HG02571 (cell line): ENCODE data around the gene SLC38A3.

ENCODE experiments used
- ATAC-seq: cut with Tn5 transposase; IDR thresholded peaks from one replicate; pipeline ENCODE4 v1.9.1; 2021; ENCODE audit warnings: mild to moderate bottlenecking, moderate library complexity; ENCODE audit not compliant: unreplicated experiment

SLC38A3 gene

DNA sequence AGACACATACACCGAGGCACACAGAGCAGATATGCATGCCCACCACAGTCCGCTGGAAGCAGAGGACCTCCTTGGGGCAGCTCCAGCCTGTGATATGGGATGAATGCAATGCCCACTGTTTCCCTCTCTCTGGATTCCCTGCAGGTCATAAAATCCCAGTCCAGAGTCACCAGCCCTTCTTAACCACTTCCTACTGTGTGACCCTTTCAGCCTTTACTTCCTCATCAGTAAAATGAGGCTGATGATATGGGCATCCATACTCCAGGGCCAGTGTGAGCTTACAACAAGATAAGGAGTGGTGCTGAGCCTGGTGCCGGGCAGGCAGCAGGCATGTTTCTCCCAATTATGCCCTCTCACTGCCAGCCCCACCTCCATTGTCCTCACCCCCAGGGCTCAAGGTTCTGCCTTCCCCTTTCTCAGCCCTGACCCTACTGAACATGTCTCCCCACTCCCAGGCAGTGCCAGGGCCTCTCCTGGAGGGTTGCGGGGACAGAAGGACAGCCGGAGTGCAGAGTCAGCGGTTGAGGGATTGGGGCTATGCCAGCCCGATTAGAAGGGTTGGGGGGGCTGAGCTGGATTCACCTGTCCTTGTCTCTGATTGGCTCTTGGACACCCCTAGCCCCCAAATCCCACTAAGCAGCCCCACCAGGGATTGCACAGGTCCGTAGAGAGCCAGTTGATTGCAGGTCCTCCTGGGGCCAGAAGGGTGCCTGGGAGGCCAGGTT, 14.0 kb upstream of the SLC38A3 start, which contains the start of gene GNAT1:
TSS of gene GNAT1 (plus strand) at position 675 of the 725 bp plus-strand sequence. CDS start 116 bp downstream, outside the sequence.
- no peak for ATAC-seq

DNA sequence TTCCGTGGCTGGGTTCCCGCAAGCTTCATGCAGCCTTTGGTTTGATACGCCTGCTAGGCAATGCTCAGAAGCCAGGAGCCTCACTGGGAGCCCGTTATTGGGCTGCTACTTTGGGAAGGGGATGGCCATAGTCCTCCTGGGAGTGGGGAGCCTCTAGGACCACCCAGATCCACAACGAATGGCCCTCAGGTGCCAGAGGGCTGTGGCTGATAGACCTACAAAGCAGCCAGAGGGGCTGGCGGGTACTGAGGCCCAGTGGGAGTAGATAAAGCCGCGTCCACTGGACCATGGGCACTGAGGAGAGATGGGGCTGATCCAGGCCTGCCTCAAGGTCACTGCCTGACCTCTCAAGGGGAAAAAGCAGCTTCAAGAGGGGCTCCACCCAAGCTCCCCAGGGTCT, 12.9 kb upstream of the SLC38A3 start:
- ATAC-seq, result no peak

DNA sequence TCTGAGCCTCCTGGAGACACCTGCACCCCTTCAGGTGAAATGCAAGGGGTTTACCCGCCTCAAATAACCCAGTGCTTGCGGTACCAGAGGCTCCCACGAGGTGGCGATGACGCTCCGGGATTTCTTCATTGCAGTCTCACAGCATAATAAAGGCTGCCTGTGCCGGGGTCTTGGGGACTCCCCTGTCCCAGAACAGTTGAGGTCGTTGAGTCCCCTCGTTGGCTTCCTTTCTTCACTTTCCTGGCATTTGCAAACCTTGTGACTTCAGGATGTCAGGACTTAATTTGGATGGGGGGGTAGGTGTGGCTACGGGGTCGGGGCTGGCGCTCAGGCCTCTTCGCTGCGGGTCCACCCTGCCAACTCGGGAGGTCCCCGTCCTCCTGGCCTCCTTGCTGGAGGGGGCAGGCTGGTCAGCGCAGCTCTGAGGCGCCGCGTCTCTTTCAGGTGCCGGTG, 12.4 kb upstream of the SLC38A3 start:
- ATAC-seq, result no peak

DNA sequence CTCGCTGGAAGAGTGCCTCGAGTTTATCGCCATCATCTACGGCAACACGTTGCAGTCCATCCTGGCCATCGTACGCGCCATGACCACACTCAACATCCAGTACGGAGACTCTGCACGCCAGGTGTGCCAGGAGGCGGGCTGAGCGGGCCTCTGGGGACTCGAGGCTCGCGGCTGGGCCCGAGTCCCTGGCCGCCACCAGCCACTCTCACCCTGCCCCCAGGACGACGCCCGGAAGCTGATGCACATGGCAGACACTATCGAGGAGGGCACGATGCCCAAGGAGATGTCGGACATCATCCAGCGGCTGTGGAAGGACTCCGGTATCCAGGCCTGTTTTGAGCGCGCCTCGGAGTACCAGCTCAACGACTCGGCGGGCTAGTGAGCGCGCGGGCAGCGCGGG, 11.8 kb upstream of the SLC38A3 start:
- ATAC-seq, result no peak

DNA sequence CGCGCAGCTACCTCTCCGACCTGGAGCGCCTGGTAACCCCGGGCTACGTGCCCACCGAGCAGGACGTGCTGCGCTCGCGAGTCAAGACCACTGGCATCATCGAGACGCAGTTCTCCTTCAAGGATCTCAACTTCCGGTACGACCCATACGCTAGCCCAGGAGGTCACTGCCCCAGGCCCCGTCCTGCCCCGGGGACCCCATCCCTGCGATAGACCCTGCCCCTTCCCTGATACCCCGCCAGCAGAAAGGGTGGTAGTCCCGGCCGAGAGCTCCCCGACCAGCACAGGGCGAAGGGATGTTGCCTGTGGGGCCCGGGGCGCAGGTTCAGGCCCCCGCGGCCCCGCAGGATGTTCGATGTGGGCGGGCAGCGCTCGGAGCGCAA, 11.3 kb upstream of the SLC38A3 start:
- no peak for ATAC-seq

DNA sequence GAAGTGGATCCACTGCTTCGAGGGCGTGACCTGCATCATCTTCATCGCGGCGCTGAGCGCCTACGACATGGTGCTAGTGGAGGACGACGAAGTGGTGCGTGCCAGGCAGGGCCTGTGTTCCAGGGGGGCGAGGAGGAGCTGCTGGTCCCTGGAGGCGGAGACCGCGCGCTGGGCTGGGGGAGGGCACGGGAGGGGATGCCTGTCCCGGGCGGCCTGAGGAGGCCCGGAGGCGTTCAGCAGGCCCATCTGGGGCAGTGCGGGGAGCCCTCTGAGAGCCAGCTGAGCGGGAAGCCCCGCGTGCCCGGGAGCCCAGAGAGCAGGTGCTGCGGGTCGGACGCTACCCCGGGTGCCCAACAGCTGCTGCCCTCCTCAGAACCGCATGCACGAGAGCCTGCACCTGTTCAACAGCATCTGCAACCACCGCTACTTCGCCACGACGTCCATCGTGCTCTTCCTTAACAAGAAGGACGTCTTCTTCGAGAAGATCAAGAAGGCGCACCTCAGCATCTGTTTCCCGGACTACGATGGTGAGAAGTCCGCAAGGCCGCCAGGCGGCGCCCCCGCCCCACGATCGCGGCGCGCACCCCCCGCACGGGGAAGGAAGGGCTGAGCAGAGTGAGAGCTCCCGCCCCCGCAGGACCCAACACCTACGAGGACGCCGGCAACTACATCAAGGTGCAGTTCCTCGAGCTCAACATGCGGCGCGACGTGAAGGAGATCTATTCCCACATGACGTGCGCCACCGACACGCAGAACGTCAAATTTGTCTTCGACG, 10.8 kb upstream of the SLC38A3 start:
- no peak for ATAC-seq

DNA sequence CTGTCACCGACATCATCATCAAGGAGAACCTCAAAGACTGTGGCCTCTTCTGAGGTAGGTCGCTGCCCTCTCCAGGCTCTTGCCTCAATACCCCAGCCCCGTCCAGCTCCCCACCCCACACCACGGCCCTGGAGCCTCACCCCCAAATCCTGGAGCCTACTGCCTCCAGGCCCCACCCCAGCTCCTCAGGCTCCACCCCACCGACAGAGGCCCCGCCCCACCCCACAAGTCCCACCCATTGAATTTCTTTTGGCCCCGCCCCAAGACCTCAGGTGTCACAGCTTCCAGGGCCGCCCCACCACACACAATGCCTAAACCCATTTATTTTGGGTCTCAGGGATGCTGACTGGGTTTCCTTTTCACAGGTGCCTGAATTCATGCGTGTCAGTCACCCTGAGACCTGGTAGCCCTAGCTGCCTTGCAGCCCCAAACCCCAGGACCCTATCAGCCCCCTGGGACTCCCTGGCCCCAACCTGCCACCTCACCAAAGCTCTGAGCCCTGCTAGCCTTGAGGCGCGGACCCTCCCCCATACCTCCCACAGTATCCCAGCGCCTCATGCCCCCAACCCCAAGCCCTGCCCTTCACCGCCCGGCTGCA, 10.1 kb upstream of the SLC38A3 start:
- no peak for ATAC-seq

DNA sequence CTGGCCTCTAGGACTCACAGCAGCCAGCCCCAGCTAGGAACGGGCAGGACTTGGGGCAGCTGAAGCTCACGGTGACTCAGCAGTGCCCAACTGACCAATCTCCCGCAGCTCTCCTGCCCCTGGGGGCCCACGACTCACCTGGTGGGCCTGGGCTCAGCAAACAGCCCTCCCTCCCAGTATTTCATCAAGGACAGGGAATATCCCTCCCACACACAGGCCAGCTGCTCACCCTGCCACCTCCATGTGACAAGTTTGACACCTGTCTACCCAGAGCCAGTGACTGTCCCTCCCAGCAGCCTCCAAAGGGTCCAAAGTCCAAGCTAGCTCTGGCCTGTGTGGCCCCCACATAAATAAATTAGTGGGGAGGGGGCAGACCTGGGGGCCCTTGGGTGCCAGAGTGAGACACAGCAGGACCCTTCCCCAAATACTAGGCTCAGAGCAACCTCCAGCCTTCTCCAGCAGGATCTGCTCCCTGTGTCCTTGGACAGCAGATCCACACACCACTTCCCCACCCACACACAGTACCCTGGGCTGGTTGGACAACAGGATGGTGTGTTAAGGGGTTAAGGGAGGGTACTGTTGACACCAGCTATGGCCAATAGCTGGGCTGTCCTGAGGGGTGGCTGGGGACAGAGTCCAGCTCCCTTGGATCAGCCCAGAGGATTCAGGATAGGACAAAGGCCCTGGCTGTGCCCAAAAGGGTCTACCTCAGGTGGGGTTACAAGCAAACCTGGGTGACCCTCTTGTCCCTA, 9.4 kb upstream of the SLC38A3 start:
- ATAC-seq, result no peak

DNA sequence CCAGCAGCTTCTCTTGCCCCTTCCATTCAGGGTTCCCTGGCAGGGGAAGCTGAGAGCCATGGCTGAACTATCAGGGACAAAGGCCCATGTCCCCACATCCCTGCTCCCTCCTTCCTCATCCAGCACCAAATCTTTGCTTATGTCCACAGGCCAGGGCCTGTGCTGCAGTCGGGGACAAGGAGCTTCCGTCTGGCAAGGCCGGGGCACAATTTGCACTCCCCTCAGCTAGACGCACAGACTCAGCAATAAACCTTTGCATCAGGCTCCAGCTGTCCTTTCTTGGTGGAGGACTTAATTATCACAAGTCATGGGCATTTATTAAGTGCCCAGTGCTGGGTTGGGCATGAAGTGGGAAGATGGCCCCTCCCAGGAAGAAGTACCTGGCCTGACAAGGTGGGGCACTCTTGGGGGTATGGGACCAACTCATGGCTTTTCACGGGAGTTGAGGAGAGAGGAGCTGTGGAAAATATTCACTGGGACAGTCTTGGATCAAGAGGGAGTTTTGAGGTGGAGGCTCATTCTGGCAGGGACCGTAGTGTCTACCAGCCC, 8.7 kb upstream of the SLC38A3 start:
- ATAC-seq, result no peak

DNA sequence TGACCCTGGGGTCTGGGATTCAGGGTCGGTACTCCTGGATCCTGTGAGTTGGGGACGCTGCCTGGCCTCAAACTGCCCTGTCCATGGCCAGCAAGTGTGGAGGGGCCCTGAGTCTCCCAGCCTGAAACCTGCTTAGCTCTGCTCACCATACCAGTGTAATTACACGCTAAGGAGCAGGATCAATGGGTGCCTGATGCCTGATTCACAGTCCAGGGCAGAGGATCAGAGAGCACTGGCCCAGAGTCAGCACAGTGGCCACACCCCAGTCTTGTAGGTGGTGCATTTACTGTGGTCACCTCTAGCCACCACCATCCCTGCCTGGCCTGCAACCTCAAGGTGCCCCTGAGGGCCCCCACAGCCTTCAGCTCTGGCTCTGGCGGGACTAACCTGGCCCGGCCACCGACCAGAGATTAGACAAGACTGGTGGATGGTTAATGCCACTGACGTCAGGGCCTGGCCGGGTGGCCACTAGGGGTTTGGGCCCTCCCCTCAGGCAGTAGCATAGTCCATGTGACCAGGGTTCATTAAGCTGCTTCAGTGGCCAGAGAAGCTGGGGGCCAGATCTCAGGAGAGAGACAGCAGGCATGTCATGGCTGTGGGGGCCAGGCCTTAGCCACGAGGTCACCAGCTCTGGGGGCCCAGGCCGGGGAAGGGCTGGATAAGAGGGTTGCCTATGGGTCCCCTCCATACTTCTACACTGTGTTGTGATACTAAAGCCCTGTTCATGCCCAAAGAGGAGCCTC, 3.3 kb upstream of the SLC38A3 start:
- ATAC-seq, result no peak

DNA sequence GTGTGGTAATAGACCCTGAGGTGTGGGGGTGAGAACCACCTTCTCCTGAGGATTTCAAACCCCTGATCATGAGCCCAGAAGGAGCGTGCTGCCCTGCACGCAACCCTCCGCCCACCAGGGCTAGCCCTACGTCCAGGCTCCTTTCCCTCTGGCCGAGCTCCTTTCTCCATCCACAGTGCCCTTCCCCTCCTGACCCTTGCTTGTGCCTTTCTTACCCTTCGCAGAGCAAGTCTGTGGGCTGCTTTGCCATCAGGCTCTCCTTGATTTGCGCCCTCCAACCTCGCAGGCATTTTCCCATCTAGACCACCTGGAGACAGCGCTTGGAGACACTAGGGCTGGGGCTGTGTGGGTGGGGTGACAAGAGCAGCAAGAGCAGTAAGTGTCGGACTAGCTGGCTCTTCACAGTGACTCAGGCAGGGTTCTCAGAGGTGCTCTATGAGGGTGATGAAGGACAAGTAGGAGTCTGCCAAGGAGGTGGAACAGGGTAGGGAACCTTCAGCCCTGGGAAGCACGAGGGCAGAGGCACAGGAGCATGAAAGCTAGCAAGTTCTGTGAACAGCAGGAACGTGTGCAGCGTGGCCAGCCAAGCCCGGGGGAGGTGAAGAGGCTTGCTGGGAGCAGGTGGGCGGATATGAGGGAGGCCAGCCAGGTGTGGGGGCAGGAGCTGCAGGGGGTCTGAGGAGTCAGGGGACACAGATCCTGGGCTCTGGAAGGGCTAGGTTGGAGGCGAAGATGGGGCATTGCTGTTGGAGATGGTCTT, 2.5 kb upstream of the SLC38A3 start:
- ATAC-seq, result no peak

DNA sequence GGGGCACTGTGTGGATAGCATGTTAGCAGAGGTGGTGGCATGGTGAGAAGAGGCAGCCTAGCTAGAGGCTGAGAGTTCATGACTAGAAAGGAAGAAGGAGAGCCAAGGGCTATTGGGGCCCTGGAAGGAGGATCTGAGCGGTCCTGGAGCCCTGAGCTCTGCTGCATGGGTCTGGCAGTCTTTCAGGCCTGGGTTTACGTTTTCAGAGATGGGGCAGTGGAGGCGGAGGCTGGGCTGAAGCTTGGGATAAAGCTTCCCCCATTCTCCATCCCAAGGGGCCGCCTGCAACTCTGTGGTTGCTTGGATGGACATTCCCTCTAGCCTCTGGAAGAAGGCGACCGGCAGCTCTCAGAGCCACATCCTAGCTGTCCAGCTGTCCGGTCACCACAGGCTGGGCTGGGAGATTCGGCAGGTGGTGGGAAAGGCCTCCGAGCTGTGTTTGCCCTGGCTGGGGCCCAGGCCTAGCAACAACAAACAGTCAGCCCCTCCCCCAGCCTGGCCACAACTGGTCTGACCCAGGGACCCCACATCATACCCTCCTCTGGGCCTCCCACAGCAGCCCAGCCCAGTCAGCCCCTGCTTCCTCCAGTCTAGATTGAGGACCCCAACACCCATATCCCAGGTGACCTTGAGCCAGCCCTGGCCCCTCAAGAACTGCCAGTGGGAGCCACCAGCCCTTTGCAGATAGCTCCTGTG, 1.8 kb upstream of the SLC38A3 start:
- ATAC-seq, result no peak

DNA sequence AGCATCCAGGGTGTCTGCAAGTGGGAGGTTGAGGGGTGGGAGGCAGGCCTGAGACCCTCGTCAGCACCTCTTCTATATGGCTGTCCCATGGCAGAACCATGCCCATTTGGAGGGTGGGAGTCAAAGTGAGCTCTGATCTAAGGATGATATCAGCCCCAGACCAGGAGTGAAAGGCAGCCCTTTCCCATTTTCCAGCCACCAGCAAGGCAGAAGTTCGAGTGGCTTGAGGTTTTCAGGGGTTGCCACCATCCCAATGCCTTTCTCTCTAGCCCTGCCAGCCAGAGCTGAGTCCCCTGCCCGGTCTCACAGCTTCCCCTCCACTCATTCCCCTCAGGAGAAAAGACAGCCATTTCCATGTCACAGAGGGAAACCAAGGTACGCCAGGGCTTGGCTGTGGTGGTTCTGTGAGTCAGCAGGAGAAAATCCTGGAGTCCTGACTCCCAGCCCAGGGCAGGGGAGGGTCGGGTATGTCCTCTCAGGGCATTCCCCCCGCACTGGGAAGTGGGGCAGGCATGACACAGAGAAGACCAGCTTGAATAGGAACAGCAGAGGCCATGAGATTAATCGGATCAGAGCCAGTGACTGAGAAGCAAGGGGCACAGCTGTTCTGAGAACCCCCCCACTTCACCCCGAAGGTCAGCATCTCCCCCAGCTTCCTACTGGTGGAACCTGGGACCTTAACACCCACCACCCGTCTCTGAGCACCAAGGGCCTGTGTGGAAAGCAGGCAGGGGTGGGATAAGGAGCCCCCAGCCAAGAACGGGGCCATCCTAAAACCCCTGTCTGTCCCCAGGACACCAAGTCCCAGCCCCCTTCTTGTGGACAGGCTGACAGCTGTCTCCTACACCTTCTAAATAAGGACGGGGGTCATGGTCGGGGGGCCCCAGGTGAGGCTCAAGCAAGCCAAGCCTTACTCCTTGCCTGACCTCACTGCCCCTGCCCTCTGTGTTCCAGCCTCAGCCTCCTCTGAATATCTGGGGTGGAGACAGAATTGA, 965 bp upstream of the SLC38A3 start:
- ATAC-seq, result no peak

DNA sequence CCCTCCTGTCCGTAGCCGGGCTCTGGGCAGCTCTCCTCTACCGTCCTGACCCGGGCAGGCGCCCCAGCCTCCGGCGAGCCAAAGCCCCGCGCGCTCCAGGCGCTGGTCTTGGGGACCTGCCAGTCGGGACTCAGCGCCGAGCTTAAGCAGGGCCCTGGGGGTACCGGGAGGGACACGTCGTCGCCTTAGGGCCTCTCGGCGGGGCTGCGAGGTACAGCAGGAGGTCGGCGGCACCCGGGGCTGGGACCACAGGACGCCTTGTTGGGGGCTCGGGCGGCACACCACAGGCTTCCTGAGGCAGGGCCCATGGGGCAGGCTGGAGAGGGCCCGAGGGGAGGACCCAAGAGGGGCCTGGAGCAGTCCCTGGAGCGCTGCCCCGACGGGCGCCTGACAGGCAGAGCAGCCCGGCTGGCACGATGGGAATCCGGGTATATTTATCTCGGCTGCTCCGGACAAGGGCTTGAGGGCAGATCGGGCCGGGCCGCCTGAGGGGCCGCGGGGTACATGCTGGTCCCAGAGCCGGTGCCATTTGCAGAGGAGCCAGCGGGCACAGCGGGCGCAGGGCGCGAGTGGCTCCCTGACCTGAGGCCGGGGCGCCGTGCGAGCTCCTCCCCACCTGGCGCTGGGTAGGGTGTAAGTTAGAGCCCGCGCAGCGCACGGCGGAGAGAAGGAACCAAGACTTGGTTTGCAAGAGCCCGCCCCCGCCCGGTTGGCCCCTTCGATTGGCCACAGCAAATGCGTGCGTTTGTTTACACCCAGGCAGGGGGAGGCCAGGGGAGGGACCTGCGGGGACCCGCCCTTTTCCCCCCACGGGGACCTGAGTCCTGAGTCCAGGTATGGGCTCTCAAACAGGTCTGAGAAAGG, 574 bp downstream of the SLC38A3 start:
- no peak for ATAC-seq

DNA sequence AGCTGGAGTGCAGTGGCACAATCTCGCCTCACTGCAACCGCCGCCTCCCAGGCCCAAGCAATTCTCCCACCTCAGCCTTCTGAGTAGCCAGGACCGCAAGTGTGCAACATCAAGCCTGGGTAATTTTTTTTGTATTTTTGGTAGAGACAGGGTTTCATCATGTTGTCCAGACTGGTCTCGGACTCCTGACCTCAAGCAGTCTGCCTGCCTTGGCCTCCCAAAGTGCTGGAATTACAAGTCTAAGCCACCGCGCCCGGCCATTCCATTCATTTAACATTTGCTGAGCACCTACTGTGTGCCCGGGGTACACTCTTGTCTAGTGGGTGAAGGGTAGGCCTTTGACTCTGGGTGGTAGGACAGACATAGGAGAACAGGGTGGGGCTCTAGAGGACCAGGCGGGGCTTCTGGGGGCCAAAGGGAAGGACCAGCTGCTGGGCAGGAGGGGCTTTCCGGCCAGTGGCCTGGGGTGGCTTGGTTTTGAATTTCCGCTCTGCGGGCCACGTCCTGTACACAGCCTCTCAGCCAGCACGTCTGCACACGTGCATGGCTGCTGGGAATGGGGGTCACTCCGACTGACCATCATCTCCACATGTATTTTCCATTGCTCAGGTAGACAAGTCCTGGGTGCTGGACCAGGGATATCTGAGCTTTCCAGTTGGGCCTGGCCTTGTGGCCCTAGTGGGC, 2.4 kb downstream of the SLC38A3 start:
- ATAC-seq, result no peak

DNA sequence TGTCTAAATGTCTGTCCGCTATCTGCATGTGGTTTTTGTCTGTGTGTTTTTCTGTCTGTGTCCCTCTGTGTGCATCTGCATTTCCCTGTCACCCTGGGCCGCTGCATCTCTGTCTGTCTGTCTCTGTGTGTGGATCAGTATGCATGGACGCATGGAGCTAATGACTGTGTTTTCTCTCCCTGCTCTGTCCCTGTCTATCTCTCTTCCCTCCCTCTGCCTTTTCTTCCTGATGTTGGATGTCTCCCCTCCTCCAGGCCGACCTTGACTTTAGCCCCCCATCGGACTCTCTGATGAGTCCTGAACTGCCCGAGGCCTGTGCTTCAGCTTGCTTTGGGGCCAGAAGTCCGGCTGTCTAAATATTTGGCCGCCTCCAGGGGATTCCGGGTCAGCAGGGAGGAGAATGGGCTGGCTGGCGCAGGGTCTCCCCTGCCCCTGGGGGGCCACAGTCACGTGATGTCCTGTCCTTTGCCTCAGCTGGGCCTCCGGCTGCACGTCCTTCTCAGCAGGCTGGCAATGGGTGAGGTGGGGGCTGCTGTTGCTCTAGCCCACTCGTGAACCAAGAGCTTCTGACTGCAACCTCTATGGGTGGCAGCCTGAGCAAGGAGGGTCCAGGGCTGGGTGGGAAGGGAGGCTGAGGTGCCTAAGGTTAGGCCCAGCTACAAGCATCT, 3.7 kb downstream of the SLC38A3 start:
- no peak for ATAC-seq
